Esophagus muscularis mucosa (tissue), 4 donors: ENCODE results near the gene PRR5L. TPM values are rescaled to one million over a fixed set of nuclear protein-coding genes. Genes with fewer than 3 reads are reported as not detected.

Experiments used
- DNase-seq: peaks from one replicate; pipeline ENCODE4 v3.0.0-alpha.2; 2017; ENCODE audit errors: extremely low spot score
- H3K27ac ChIP-seq, 4 donors: fragments of 200-600 bp; sonication (generic); replicated peaks in 1 of 4; 1 replicate in 3 of 4; 2 replicates in 1 of 4; pipeline ENCODE4 v1.5.1; 2016 to 2019; ENCODE audit warnings: mild to moderate bottlenecking in 1 of 4
- H3K27me3 ChIP-seq, 4 donors: fragments of 200-600 bp; sonication (generic); one replicate each; pipeline versions ENCODE4 v1.5.1 to v1.6.0; 2016 to 2019
- H3K36me3 ChIP-seq, 4 donors: fragments of 200-600 bp; sonication (generic); one replicate each; pipeline ENCODE4 v1.5.1; 2016 to 2019
- H3K4me1 ChIP-seq, 4 donors: fragments of 200-600 bp; sonication (generic); one replicate each; pipeline ENCODE4 v1.5.1; 2016 to 2019
- H3K4me3 ChIP-seq, 4 donors: fragments of 200-600 bp; sonication (generic); 1 replicate in 2 of 4; 2 replicates in 2 of 4; pipeline ENCODE4 v1.5.1; 2016 to 2019; ENCODE audit warnings: mild to moderate bottlenecking in 4 of 4, moderate library complexity in 1 of 4
- H3K9me3 ChIP-seq, 4 donors: fragments of 200-600 bp; sonication (generic); 1 replicate in 3 of 4; 2 replicates in 1 of 4; pipeline ENCODE4 v1.5.1; 2016 to 2019
- CTCF ChIP-seq, 3 experiments: fragments of 200-600 bp in 2 of 3; fragments of 450-650 bp in 1 of 3; sonication (generic) in 2 of 3; IDR thresholded peaks; one replicate each; pipeline ENCODE4 v1.5.1; 2017 to 2019; ENCODE audit warnings: antibody characterized with exemption in 3 of 3, mild to moderate bottlenecking in 2 of 3, moderate library complexity in 1 of 3
- EP300 ChIP-seq: sonication (generic); formaldehyde crosslinking; IDR thresholded peaks from one replicate; pipeline ENCODE4 v1.6.1; 2017; ENCODE audit warnings: antibody characterized with exemption
- POLR2A ChIP-seq: fragments of 450-650 bp; IDR thresholded peaks from one replicate; pipeline ENCODE4 v1.6.1; 2017; ENCODE audit warnings: antibody characterized with exemption, moderate library complexity, mild to moderate bottlenecking, low read depth
- POLR2AphosphoS5 ChIP-seq, 2 donors: sonication (generic); formaldehyde crosslinking; IDR thresholded peaks; one replicate each; pipeline ENCODE4 v1.6.1; 2017; ENCODE audit warnings: antibody characterized with exemption in 2 of 2
- WGBS: methylation state at CpG from one replicate; pipeline ENCODE4 v1.1.5; 2018; 5-methylcytosine and 5-hydroxymethylcytosine counted together
- intact Hi-C: fragments of 100-400 bp; cut with DNase I; formaldehyde crosslinking; loops from one replicate; pipeline ENCODE4 v1.15.1; 2023
- total RNA-seq, 4 donors: library from RNA; depleted of rRNA; stranded (reverse); fragments of >200 nt; gene quantifications; one replicate each; pipeline versions ENCODE4 v1.1.0 to v1.2.1, GENCODE V29; 2016

Gene PRR5L
- total RNA-seq, 4 donors from 2014 or later = 1.7 to 9.6 (median 3.1) TPM

GRCh38 chr11:36266767-36267166 is 29.3 kb upstream of the PRR5L start:
- TF ChIP-seq EP300 = no peak

GRCh38 chr11:36268337-36268985 is 27.6 kb upstream of the PRR5L start:
- no peak for DNase-seq
- TF ChIP-seq POLR2AphosphoS5 (IDR thresholded peaks at IDR 0.05) (no peak), CTCF (IDR thresholded peaks at IDR 0.05) (no peak), POLR2A (no peak)
- intact Hi-C loops = loop anchor here (5.0 to 10.0 kb wide), 2 partner anchors 224 to 446 kb away; no protein-coding TSS in a partner anchor
- Histone ChIP-seq H3K9me3 (peaks cover 0 to 7% (median 0%) of the 10 kb centered on the region in 4 donors), H3K4me3 (no peak overlapping the region), H3K27ac (no peak overlapping the region), H3K4me1 (peaks cover 0 to 3% (median 0%) of the 10 kb centered on the region in 4 donors), H3K27me3 (no peaks in the 10 kb centered on the region), H3K36me3 (peaks cover 19 to 34% (median 30%) of the 10 kb centered on the region in 4 donors)
- 71% methylated on average over 8 of the region's 8 CpGs for WGBS

More at GRCh38 chr11:36266767-36267166, 29.3 kb upstream of the PRR5L start:
- intact Hi-C loops = loop anchor here (2.0 to 10.0 kb wide), 3 partner anchors 222 to 650 kb away; no protein-coding TSS in a partner anchor
- DNase-seq = no peak
- H3K27me3 ChIP-seq = peaks cover 0 to 4% (median 0%) of the 10 kb centered on the region in 4 donors
- H3K4me1 ChIP-seq = peaks cover 0 to 3% (median 0%) of the 10 kb centered on the region in 4 donors
- no peak overlapping the region for H3K4me3 ChIP-seq
- no peak overlapping the region for H3K27ac ChIP-seq
- H3K36me3 ChIP-seq = peaks cover 4 to 17% (median 13%) of the 10 kb centered on the region in 4 donors
- WGBS = 52% methylated on average over 5 of the region's 5 CpGs
- no peaks in the 10 kb centered on the region for H3K9me3 ChIP-seq

GRCh38 chr11:36270701-36271100 is 25.4 kb upstream of the PRR5L start:
- WGBS = 83% methylated on average over 9 of the region's 9 CpGs
- intact Hi-C loops = no loop called here
- Histone ChIP-seq H3K4me3 (no peak overlapping the region), H3K27ac (no peak overlapping the region), H3K9me3 (peaks cover 0 to 7% (median 0%) of the 10 kb centered on the region in 4 donors), H3K4me1 (peaks cover 0 to 3% (median 0%) of the 10 kb centered on the region in 4 donors), H3K36me3 (peaks cover 36 to 56% (median 51%) of the 10 kb centered on the region in 4 donors), H3K27me3 (no peaks in the 10 kb centered on the region)
- TF ChIP-seq CTCF (IDR thresholded peaks at IDR 0.05) = no peak
- TF ChIP-seq POLR2A = no peak
- TF ChIP-seq EP300 = no peak
- TF ChIP-seq POLR2AphosphoS5 (IDR thresholded peaks at IDR 0.05) = no peak
- DNase-seq = no peak

GRCh38 chr11:36271794-36272407 is 24.2 kb upstream of the PRR5L start:
- no peaks in the 10 kb centered on the region for H3K4me1 ChIP-seq
- H3K27me3 ChIP-seq = no peaks in the 10 kb centered on the region
- peaks cover 45 to 67% (median 62%) of the 10 kb centered on the region in 4 donors for H3K36me3 ChIP-seq
- TF ChIP-seq POLR2A (no peak), EP300 (no peak), POLR2AphosphoS5 (IDR thresholded peaks at IDR 0.05) (no peak), CTCF (IDR thresholded peaks at IDR 0.05) (no peak)
- H3K27ac ChIP-seq = no peak overlapping the region
- H3K4me3 ChIP-seq = no peak overlapping the region
- DNase-seq = no peak
- 84% methylated on average over 5 of the region's 5 CpGs for WGBS
- intact Hi-C loops = no loop called here
- peaks cover 0 to 7% (median 0%) of the 10 kb centered on the region in 4 donors for H3K9me3 ChIP-seq

GRCh38 chr11:36273110-36273509 is 23.0 kb upstream of the PRR5L start:
- Histone ChIP-seq H3K4me3 (no peak overlapping the region), H3K27ac (no peak overlapping the region), H3K4me1 (no peaks in the 10 kb centered on the region), H3K27me3 (no peaks in the 10 kb centered on the region), H3K9me3 (peaks cover 0 to 7% (median 0%) of the 10 kb centered on the region in 4 donors), H3K36me3 (peaks cover 45 to 79% (median 68%) of the 10 kb centered on the region in 4 donors)
- DNase-seq = no peak
- no peak for TF ChIP-seq POLR2AphosphoS5 (IDR thresholded peaks at IDR 0.05)
- TF ChIP-seq EP300 = no peak
- TF ChIP-seq POLR2A = no peak
- TF ChIP-seq CTCF (IDR thresholded peaks at IDR 0.05) = no peak
- intact Hi-C loops = no loop called here
- 85% methylated on average over 3 of the region's 3 CpGs for WGBS
